HG02763 (cell line): Measurements from ENCODE around the gene STK39.

Experiments used
- ATAC-seq: cut with Tn5 transposase; IDR thresholded peaks from one replicate; pipeline ENCODE4 v1.9.1; 2021; ENCODE audit warnings: mild to moderate bottlenecking, moderate library complexity; ENCODE audit not compliant: unreplicated experiment

The STK39 gene

GRCh38 chr2:168058675-168059074, 188.7 kb downstream of the STK39 start:
- no peak for ATAC-seq

- ATAC-seq = no peak
These were observed 191.1 kb downstream of the STK39 start for GRCh38 chr2:168056242-168056787.

GRCh38 chr2:168054657-168055056, 192.7 kb downstream of the STK39 start:
- no peak for ATAC-seq

GRCh38 chr2:168053676-168054075, 193.7 kb downstream of the STK39 start:
- ATAC-seq = no peak

- no peak for ATAC-seq
These were observed 194.6 kb downstream of the STK39 start for GRCh38 chr2:168052773-168053172.

- no peak for ATAC-seq
These were observed 197.0 kb downstream of the STK39 start for GRCh38 chr2:168050377-168050776.

GRCh38 chr2:168049609-168050008, 197.8 kb downstream of the STK39 start:
- no peak for ATAC-seq

- ATAC-seq = no peak
These were observed 200.2 kb downstream of the STK39 start for GRCh38 chr2:168047091-168047690.

- ATAC-seq = no peak
These were observed 202.8 kb downstream of the STK39 start for GRCh38 chr2:168044579-168044978.

- no peak for ATAC-seq
These were observed 203.2 kb downstream of the STK39 start for GRCh38 chr2:168044176-168044575.

- ATAC-seq = peak; percentile 88
These were observed 205.1 kb downstream of the STK39 start for GRCh38 chr2:168042127-168042824.

GRCh38 chr2:168039881-168040280, 207.5 kb downstream of the STK39 start:
- no peak for ATAC-seq

GRCh38 chr2:168037778-168038177, 209.6 kb downstream of the STK39 start:
- ATAC-seq = no peak

- peak; percentile 55 for ATAC-seq
These were observed 211.9 kb downstream of the STK39 start for GRCh38 chr2:168035458-168035857.

GRCh38 chr2:168034616-168035015, 212.8 kb downstream of the STK39 start:
- no peak for ATAC-seq

- no peak for ATAC-seq
These were observed 213.4 kb downstream of the STK39 start for GRCh38 chr2:168033966-168034365.

- ATAC-seq = no peak
These were observed 215.3 kb downstream of the STK39 start for GRCh38 chr2:168032091-168032490.

- ATAC-seq = peak; percentile 91
These were observed 216.4 kb downstream of the STK39 start for GRCh38 chr2:168030862-168031624.

GRCh38 chr2:168029071-168029470, 218.3 kb downstream of the STK39 start:
- ATAC-seq = no peak

GRCh38 chr2:168028362-168028761, 219.0 kb downstream of the STK39 start:
- ATAC-seq = no peak

- ATAC-seq = no peak
These were observed 221.8 kb downstream of the STK39 start for GRCh38 chr2:168025487-168026202.
